HepG2 (cell line): ENCODE measurements around the gene OTOP2. TPM values are rescaled to one million over a fixed set of nuclear protein-coding genes. Genes with fewer than 3 reads are reported as not detected.
A peak's percentile ranks its signal among the peaks of the same experiment; 100 is the strongest.

Source experiments
- DRAP1 ChIP-seq: IDR thresholded peaks from 2 replicates; pipeline ENCODE4 v1.6.1; 2016; ENCODE audit warnings: missing genetic modification reagents, missing compliant biosample characterization
- GATA4 ChIP-seq: sonication (generic); IDR thresholded peaks from 2 replicates; pipeline ENCODE4 v1.6.1; 2016; ENCODE audit warnings: antibody characterized with exemption, low read depth, borderline replicate concordance
- HOMEZ ChIP-seq: IDR thresholded peaks from 2 replicates; pipeline ENCODE4 v1.6.1; 2016; ENCODE audit warnings: low read depth
- JUND ChIP-seq: sonication (generic); formaldehyde crosslinking; IDR thresholded peaks from 2 replicates; pipeline ENCODE4 v1.8.0; 2022; ENCODE audit warnings: mild to moderate bottlenecking, missing genetic modification reagents
- KLF13 ChIP-seq: sonication (generic); formaldehyde crosslinking; IDR thresholded peaks from 2 replicates; pipeline ENCODE4 v1.4.0; 2020; ENCODE audit warnings: mild to moderate bottlenecking, missing genetic modification reagents
- KLF16 ChIP-seq, 2 experiments: sonication (generic) in 1 of 2; formaldehyde crosslinking in 1 of 2; IDR thresholded peaks; 2 replicates each; pipeline versions ENCODE4 v1.6.1 to v1.8.0; 2016 to 2023; ENCODE audit warnings: missing genetic modification reagents in 2 of 2, missing compliant biosample characterization in 1 of 2
- MYC ChIP-seq: sonication (generic); formaldehyde crosslinking; IDR thresholded peaks from 2 replicates; pipeline ENCODE4 v1.9.0; 2021; ENCODE audit warnings: missing genetic modification reagents, borderline replicate concordance
- PRDM4 ChIP-seq: sonication (generic); formaldehyde crosslinking; IDR thresholded peaks from 2 replicates; pipeline ENCODE4 v1.9.0; 2021; ENCODE audit warnings: missing genetic modification reagents, borderline replicate concordance
- PTBP1 ChIP-seq: fragments of 200-400 bp; formaldehyde crosslinking; IDR thresholded peaks from 2 replicates; pipeline ENCODE4 v1.6.1; 2018; ENCODE audit warnings: low read length, low read depth; ENCODE audit not compliant: poor library complexity, severe bottlenecking
- RELA ChIP-seq: sonication (generic); formaldehyde crosslinking; IDR thresholded peaks from 2 replicates; pipeline ENCODE4 v1.4.0; 2020; ENCODE audit warnings: missing genetic modification reagents
- SETDB1 ChIP-seq: sonication (generic); formaldehyde crosslinking; IDR thresholded peaks from 2 replicates; pipeline ENCODE4 v1.5.1; 2020; ENCODE audit warnings: missing genetic modification reagents, mild to moderate bottlenecking, borderline replicate concordance
- TFDP2 ChIP-seq: sonication (generic); formaldehyde crosslinking; IDR thresholded peaks from 2 replicates; pipeline ENCODE4 v1.4.0; 2020; ENCODE audit warnings: missing genetic modification reagents
- ZNF329 ChIP-seq: sonication (generic); formaldehyde crosslinking; IDR thresholded peaks from 2 replicates; pipeline ENCODE4 v1.9.0; 2021; ENCODE audit warnings: low read depth, mild to moderate bottlenecking, missing genetic modification reagents
- ZNF639 ChIP-seq: conservative IDR thresholded peaks from 2 replicates; pipeline ENCODE4 v1.6.1; 2018; ENCODE audit warnings: missing genetic modification reagents
- ZNF660 ChIP-seq: sonication (generic); formaldehyde crosslinking; IDR thresholded peaks from 2 replicates; pipeline ENCODE4 v1.5.1; 2020; ENCODE audit warnings: mild to moderate bottlenecking, low read depth, missing genetic modification reagents, borderline replicate concordance
- ZNF7 ChIP-seq: IDR thresholded peaks from 2 replicates; pipeline ENCODE4 v1.6.1; 2016; ENCODE audit warnings: missing biosample characterization, missing genetic modification reagents
- ZNF704 ChIP-seq: sonication (generic); formaldehyde crosslinking; IDR thresholded peaks from 2 replicates; pipeline ENCODE4 v1.8.1; 2023; ENCODE audit warnings: mild to moderate bottlenecking, inconsistent platforms, moderate library complexity, missing genetic modification reagents, borderline replicate concordance
- ZNF768 ChIP-seq: sonication (generic); formaldehyde crosslinking; IDR thresholded peaks from 2 replicates; pipeline ENCODE4 v1.4.0; 2020; ENCODE audit warnings: missing genetic modification reagents
- polyA plus RNA-seq, 8 experiments: library from polyadenylated mRNA; depleted of rRNA in 3 of 8; stranded (reverse) in 7 of 8; unstranded in 1 of 8; fragments of >200 nt; fragmentation: Illumina TruSeq in 4 of 8; extraction: Trizol in 4 of 8; gene quantifications; 2 replicates each; pipeline versions ENCODE4 v1.2.1 to v1.2.3, GENCODE V29; 2011 to 2016; ENCODE audit warnings: low read depth in 4 of 8, missing spikeins in 1 of 8, mixed read lengths in 1 of 8; ENCODE audit not compliant: insufficient read depth in 1 of 8
- total RNA-seq, 5 experiments: library from RNA; depleted of rRNA; stranded (reverse); fragments of >200 nt; fragmentation: Illumina TruSeq; extraction: Trizol; gene quantifications; 2 replicates each; pipeline ENCODE4 v1.2.3, GENCODE V29; 2016; ENCODE audit warnings: low read depth in 1 of 5

The OTOP2 gene
- total and polyA plus RNA-seq, 2 of the 13 experiments (the other 11 are each of a cell fraction or from before 2014, with no cell fraction given), result not detected

- TF ChIP-seq PRDM4 (no peak), KLF16 (CRISPR knock-in tag; IDR thresholded peaks at IDR 0.05) (peak in 1 of 2 experiments; percentile 59; a peak in 1 of 4 replicates), MYC (peak; percentile 98), ZNF7 (CRISPR knock-in tag) (no peak), TFDP2 (CRISPR knock-in tag) (peak; percentile 77), RELA (CRISPR knock-in tag) (no peak), HOMEZ (CRISPR knock-in tag) (no peak), ZNF660 (CRISPR knock-in tag) (no peak), ZNF329 (0 out of 2 replicates have a peak, but pooled peaks have one; percentile 55), DRAP1 (no peak), KLF13 (0 out of 2 replicates have a peak, but pooled peaks have one; percentile 61), ZNF768 (peak; percentile 65; the same call in 1 of the 2 replicates), PTBP1 (no peak), SETDB1 (CRISPR knock-in tag) (no peak), ZNF704 (CRISPR knock-in tag) (no peak; the same call in 1 of the 2 replicates), ZNF639 (CRISPR knock-in tag) (no peak), JUND (no peak), GATA4 (no peak)
Observed at GRCh38 chr17:74960570-74961342, 36.7 kb downstream of the OTOP2 start (continued).
